GM19438 (cell line): ENCODE measurements around the gene PDCD4.

Source experiments
- ATAC-seq: cut with Tn5 transposase; IDR thresholded peaks from one replicate; pipeline ENCODE4 v1.9.1; 2021; ENCODE audit warnings: low read depth; ENCODE audit not compliant: unreplicated experiment

Gene PDCD4

GRCh38 chr10:110860576-110861241, 11.0 kb upstream of the PDCD4 start:
- ATAC-seq = peak; percentile 44

GRCh38 chr10:110861476-110861875, 10.3 kb upstream of the PDCD4 start:
- ATAC-seq = no peak

GRCh38 chr10:110861930-110862649, 9.6 kb upstream of the PDCD4 start:
- no peak for ATAC-seq

- ATAC-seq = no peak
These were observed 8.8 kb upstream of the PDCD4 start for GRCh38 chr10:110862961-110863360.

GRCh38 chr10:110863361-110863760, 8.4 kb upstream of the PDCD4 start:
- ATAC-seq = no peak

- no peak for ATAC-seq
These were observed 7.8 kb upstream of the PDCD4 start for GRCh38 chr10:110863956-110864355.

GRCh38 chr10:110864662-110865140, 7.0 kb upstream of the PDCD4 start:
- ATAC-seq = peak; percentile 55

- ATAC-seq = no peak
These were observed 6.4 kb upstream of the PDCD4 start for GRCh38 chr10:110865186-110865808.

- no peak for ATAC-seq
These were observed 5.8 kb upstream of the PDCD4 start for GRCh38 chr10:110865809-110866482.

- peak; percentile 33 for ATAC-seq
These were observed 4.5 kb upstream of the PDCD4 start for GRCh38 chr10:110867011-110867806.

GRCh38 chr10:110867807-110868465, 3.8 kb upstream of the PDCD4 start:
- ATAC-seq = no peak

GRCh38 chr10:110868981-110869380, 2.7 kb upstream of the PDCD4 start:
- no peak for ATAC-seq

GRCh38 chr10:110870823-110871297, 868 bp upstream of the PDCD4 start:
- ATAC-seq = no peak

- ATAC-seq = peak; percentile 44
These were observed 636 bp downstream of the PDCD4 start for GRCh38 chr10:110872145-110872983.

- no peak for ATAC-seq
These were observed 1.5 kb downstream of the PDCD4 start for GRCh38 chr10:110872984-110873923.

GRCh38 chr10:110873951-110874350, 2.2 kb downstream of the PDCD4 start:
- no peak for ATAC-seq

GRCh38 chr10:110876000-110876399, 4.3 kb downstream of the PDCD4 start:
- ATAC-seq = no peak

- ATAC-seq = no peak
These were observed 5.1 kb downstream of the PDCD4 start for GRCh38 chr10:110876788-110877187.
